GM21515 (cell line): ENCODE data around the gene C1D.
"Not testable (repeated sequence)": the region's sequence is repeated elsewhere in the genome, so short reads cannot be mapped to it uniquely, and the experiment has no call there.

Experiments
- ATAC-seq: cut with Tn5 transposase; IDR thresholded peaks from one replicate; pipeline ENCODE4 v1.9.1; 2021; ENCODE audit not compliant: unreplicated experiment

C1D gene

GRCh38 chr2:68062680-68063387 lies at the start of gene C1D:
Gene C1D, minus strand, starts transcription at chr2:68063004. Its CDS starts 15,694 bp downstream, at chr2:68047310.
- peak; percentile 94 for ATAC-seq

GRCh38 chr2:68110102-68110501 lies 47.3 kb upstream of the C1D start:
- ATAC-seq = peak; percentile 62

GRCh38 chr2:68108120-68108519 lies 45.3 kb upstream of the C1D start:
- ATAC-seq = no peak

- ATAC-seq = no peak
These were observed 44.7 kb upstream of the C1D start for GRCh38 chr2:68107475-68107874.

- no peak for ATAC-seq
These were observed 41.5 kb upstream of the C1D start for GRCh38 chr2:68104111-68104835.

- ATAC-seq = no peak
These were observed 40.9 kb upstream of the C1D start for GRCh38 chr2:68103709-68104055.

- ATAC-seq = no peak
These were observed 40.4 kb upstream of the C1D start for GRCh38 chr2:68103030-68103708.

GRCh38 chr2:68100189-68100588 lies 37.4 kb upstream of the C1D start:
- ATAC-seq = no peak

- ATAC-seq = peak; percentile 48
These were observed 36.5 kb upstream of the C1D start for GRCh38 chr2:68099260-68099659.

- ATAC-seq = no peak
These were observed 35.5 kb upstream of the C1D start for GRCh38 chr2:68098291-68098797.

- ATAC-seq = no peak
These were observed 31.3 kb upstream of the C1D start for GRCh38 chr2:68094111-68094510.

GRCh38 chr2:68093634-68094033 lies 30.8 kb upstream of the C1D start:
- ATAC-seq = no peak

GRCh38 chr2:68091439-68092034 lies 28.7 kb upstream of the C1D start:
- no peak for ATAC-seq

- no peak for ATAC-seq
These were observed 27.2 kb upstream of the C1D start for GRCh38 chr2:68089961-68090360.

- ATAC-seq = no peak
These were observed 26.1 kb upstream of the C1D start for GRCh38 chr2:68088940-68089339.

- ATAC-seq = peak; percentile 48
These were observed 23.4 kb upstream of the C1D start for GRCh38 chr2:68086166-68086565.

- peak; percentile 70 for ATAC-seq
These were observed 20.5 kb upstream of the C1D start for GRCh38 chr2:68083346-68083745.

- no peak for ATAC-seq
These were observed 11.2 kb upstream of the C1D start for GRCh38 chr2:68074050-68074449.

- ATAC-seq = not testable (repeated sequence)
These were observed 1.2 kb upstream of the C1D start for GRCh38 chr2:68063797-68064646.

- no peak for ATAC-seq
These were observed 2.2 kb downstream of the C1D start for GRCh38 chr2:68060652-68061051.
